Fibroblast of villous mesenchyme (primary cell): ENCODE results near the gene CHAF1A. TPM values are rescaled to one million over a fixed set of nuclear protein-coding genes. Genes with fewer than 3 reads are reported as not detected.
A peak's percentile ranks its signal among the peaks of the same experiment; 100 is the strongest.

Experiments used
- DNase-seq: peaks from one replicate; pipeline ENCODE4 v3.0.0-alpha.2; 2010; ENCODE audit warnings: low read depth
- H3K4me3 ChIP-seq: 2 replicates; pipeline ENCODE4 v1.5.1; 2011; ENCODE audit warnings: low read depth, mild to moderate bottlenecking, low read length
- total RNA-seq: library from RNA; depleted of rRNA; stranded (reverse); fragments of >200 nt; gene quantifications from 2 replicates; pipeline ENCODE4 v1.2.3, GENCODE V29; 2012
- TF ChIP-seq, protein P1 (sequence below): IDR thresholded peaks from 2 replicates; pipeline ENCODE4 v1.5.1; 2012; ENCODE audit warnings: low read depth, mild to moderate bottlenecking, low read length; ENCODE audit not compliant: insufficient read depth

CHAF1A gene
- total RNA-seq, 1 donor, result 9.9 TPM

DNA sequence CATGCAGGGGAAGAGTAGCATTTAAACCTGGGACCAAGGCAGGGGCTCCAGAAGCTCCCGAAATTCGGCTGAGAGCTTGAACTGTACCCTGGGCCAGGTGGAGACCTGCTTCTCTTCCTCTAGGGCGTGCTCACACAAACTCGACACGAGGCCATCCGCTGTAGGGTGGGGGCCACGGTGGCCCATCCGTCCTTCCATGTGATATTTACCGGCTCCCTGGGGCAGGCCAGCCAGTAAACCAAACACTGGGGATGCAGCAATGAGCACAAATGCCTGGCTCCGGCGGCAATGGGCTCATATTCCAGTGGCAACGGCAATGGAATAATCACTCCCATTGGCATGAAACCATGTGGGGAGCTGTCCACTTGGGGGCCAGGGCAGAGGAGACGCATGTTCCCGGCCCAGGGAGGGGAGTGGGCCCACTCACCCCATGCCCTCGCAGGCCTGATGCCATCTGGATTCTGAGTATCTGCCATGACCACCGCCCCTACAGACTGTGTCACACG lies 12.9 kb upstream of the CHAF1A start:
- no peak for DNase-seq
- no peak overlapping the region for H3K4me3 ChIP-seq
- TF ChIP-seq, protein P1, sequence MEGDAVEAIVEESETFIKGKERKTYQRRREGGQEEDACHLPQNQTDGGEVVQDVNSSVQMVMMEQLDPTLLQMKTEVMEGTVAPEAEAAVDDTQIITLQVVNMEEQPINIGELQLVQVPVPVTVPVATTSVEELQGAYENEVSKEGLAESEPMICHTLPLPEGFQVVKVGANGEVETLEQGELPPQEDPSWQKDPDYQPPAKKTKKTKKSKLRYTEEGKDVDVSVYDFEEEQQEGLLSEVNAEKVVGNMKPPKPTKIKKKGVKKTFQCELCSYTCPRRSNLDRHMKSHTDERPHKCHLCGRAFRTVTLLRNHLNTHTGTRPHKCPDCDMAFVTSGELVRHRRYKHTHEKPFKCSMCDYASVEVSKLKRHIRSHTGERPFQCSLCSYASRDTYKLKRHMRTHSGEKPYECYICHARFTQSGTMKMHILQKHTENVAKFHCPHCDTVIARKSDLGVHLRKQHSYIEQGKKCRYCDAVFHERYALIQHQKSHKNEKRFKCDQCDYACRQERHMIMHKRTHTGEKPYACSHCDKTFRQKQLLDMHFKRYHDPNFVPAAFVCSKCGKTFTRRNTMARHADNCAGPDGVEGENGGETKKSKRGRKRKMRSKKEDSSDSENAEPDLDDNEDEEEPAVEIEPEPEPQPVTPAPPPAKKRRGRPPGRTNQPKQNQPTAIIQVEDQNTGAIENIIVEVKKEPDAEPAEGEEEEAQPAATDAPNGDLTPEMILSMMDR, result no peak

DNA sequence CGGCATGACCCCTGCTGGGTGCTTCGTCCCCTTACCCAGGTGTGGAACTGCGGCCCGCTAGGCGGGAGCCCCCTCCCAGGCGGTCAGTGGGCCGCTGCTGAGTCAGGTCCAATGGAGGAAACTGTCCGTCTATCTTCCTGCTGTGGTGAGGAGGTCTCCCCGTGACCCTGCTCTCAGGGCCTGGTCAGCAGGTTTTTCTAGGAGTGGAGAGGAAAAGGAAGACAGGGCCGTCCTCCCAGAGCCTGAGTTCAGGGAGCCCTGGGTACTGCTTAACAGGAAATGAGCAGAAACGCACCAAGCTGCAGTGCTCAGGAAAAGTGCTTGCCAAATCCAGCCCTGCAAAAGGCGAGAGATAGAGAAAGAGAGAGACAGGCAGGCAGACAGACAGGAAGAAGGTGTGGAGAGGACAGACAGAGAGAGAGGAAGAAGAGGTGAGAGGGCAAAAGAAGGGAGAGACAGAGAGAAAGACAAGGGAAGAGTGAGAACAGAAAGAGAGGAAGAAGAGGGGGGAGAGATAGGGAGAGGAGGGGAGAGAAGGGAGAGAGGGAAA lies 12.3 kb upstream of the CHAF1A start:
- H3K4me3 ChIP-seq, result peak overlapping the region; percentile 1
- DNase-seq, result peak; percentile 66

GRCh38 chr19:4390567-4391305 lies 11.7 kb upstream of the CHAF1A start:
- peak overlapping the region; percentile 1 for H3K4me3 ChIP-seq
- DNase-seq, result no peak
- TF ChIP-seq, protein P1, result no peak

More for the DNA sequence above, 12.3 kb upstream of the CHAF1A start:
- TF ChIP-seq, protein P1, result no peak

DNA sequence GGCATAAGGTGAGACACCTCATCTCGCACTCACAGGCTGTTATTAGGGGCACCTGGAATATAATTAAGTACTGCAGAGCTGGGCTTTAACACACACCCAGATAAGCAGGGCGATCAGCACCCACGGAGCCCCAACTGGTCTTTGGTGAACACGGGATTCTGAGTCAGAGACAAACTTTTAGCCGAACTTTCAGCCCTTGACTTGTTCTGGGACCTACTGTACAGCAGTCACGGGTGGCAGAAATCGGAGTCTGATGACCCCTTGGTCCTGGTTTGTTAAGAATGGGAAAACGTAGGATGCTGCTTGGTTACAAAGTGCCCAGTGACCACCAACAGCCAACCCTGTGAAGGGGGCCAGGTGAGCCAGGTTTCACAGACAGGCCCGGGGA lies 11.1 kb upstream of the CHAF1A start:
- peak overlapping the region; percentile 21 for H3K4me3 ChIP-seq
- TF ChIP-seq, protein P1, result no peak
- peak; percentile 69 for DNase-seq

DNA sequence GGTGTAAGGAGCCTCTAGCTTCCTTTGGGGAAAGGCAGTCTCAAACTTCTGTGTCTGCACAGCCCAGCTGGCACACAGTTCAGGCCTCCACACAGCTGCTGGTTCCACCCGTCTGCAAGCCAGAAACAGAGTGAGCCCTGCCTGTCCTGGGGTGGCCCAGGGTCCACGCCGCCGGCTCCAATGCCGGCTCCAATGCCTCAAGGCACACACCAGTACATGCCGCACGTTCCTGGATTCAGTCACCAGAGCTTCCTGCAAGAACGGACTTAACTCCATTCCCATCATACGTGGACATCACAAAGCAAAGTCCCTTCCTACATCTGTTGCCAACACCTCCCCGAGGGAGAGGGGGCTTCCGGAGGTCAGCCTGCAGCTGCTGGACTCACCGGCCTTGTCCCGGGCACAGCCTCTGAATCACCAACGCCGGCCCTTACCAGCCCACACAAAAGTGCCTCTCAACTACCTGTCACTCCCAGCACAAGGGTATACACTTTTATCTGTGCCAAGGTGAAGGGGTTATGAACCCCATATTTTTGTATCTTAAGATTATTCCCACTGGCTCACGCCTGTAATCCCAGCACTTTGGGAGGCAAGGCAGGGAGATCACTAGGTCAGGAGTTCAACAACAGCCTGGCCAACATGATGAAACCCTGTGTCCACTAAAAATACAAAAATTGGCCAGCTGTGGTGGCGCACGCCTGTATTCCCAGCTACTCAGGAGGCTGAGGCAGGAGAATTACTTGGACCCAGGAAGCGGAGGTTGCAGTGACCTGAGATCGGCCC lies 10.5 kb upstream of the CHAF1A start:
- DNase-seq, result peak; percentile 84
- peak overlapping the region; percentile 21 for H3K4me3 ChIP-seq
- TF ChIP-seq, protein P1, result no peak

DNA sequence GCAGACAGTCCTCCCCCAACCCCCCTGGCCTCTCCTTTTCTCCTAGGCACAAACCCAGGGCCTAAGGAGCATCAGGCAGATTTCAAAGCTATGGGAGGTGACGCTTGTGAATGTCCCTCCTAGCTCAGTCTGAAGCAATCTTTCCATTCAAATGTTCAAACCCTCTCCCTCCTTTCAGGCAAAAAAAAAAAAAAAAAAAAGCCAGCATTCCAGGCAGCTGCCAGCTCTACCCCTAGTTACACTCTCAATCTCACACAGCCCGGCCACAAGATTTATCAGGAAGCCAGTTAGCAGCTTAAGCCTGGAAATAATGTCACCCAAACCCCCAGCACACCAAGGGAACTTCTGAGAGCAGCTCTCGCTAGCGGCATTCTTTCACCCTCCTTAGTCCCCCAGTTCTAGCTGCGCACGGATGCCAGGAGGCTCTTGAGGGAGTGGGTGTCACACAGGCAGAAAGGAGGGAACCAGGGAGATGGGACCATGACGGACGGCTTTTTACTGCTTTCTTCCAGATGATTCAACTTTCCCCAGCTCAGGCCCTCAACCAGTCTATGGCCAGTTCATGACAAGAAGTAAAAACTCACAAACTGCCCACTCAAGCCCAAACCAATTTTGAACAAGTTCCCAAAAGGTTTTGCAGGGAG lies 8.4 kb upstream of the CHAF1A start:
- peak overlapping the region; percentile 13 for H3K4me3 ChIP-seq
- TF ChIP-seq, protein P1, result no peak
- peak; percentile 62 for DNase-seq
